Mammary epithelial cell (primary cell): Measurements from ENCODE around the gene MAP3K12.

Source experiments
- CTCF ChIP-seq, 2 donors: IDR thresholded peaks in 1 of 2; conservative IDR thresholded peaks in 1 of 2; 2 replicates each; pipeline ENCODE4 v1.5.1; 2011 to 2012; ENCODE audit warnings: inconsistent platforms in 2 of 2, low read length in 2 of 2, mild to moderate bottlenecking in 2 of 2, control low read depth in 1 of 2, low read depth in 1 of 2; ENCODE audit not compliant: insufficient read depth in 1 of 2; ENCODE audit errors: extremely low read depth in 1 of 2
- EZH2 ChIP-seq: IDR thresholded peaks from 2 replicates; pipeline ENCODE4 v1.6.1; 2012; ENCODE audit warnings: low read length, inconsistent platforms, borderline replicate concordance

GRCh38 chr12:53443955-53444354 is 55.3 kb downstream of the MAP3K12 start:
- TF ChIP-seq CTCF (conservative IDR thresholded peaks at IDR 0.05 in 1 of 2, IDR thresholded peaks at IDR 0.05 in 1 of 2; ENCODE audit: extremely low read depth in 1 of 2, insufficient read depth in 1 of 2, low read depth in 1 of 2, low read length in 2 of 2) (no peak), EZH2 (no peak)
